Panc1 (cell line): ENCODE data around the gene LACTBL1. TPM values are rescaled to one million over a fixed set of nuclear protein-coding genes. Genes with fewer than 3 reads are reported as not detected.

Experiments used
- ATAC-seq: fragments of 200-7000 bp; cut with Tn5 transposase; 2 replicates; pipeline ENCODE4 v1.9.1; 2020; ENCODE audit warnings: mild to moderate bottlenecking, moderate library complexity
- BruUV-seq: library from RNA; stranded (reverse); fragments of 400-500 nt; replicated peaks from 2 replicates; lab custom pipeline; 2021; lab: Mats Ljungman, UMichigan
- CTCF ChIA-PET: fragments of 300-600 bp; sonication (Branson Sonifier 250); formaldehyde crosslinking; loops from one replicate; lab custom pipeline; 2022; ENCODE audit warnings: antibody characterized with exemption; lab: Charles Lee
- POLR2A ChIA-PET: fragments of 300-600 bp; sonication (Branson Sonifier 250); formaldehyde crosslinking; loops from one replicate; lab custom pipeline; 2022; ENCODE audit warnings: antibody characterized with exemption; lab: Charles Lee
- DNase-seq: peaks from one replicate; pipeline ENCODE4 v3.0.0-alpha.2; 2010; ENCODE audit warnings: low read depth, low spot score
- H3K27ac ChIP-seq: 2 replicates; pipeline ENCODE4 v1.5.1; 2011; ENCODE audit warnings: mild to moderate bottlenecking, low read length, inconsistent platforms
- H3K27me3 ChIP-seq: fragments of 200-500 bp; sonication (Bioruptor generic); 2 replicates; pipeline ENCODE4 v1.6.0; 2014; ENCODE audit warnings: low read length, inconsistent platforms; ENCODE audit not compliant: control insufficient read depth, insufficient read depth
- H3K36me3 ChIP-seq: fragments of 200-500 bp; sonication (Bioruptor generic); 2 replicates; pipeline ENCODE4 v1.5.1; 2014; ENCODE audit warnings: inconsistent platforms, mild to moderate bottlenecking, low read length, moderate library complexity; ENCODE audit not compliant: control insufficient read depth, insufficient read depth
- H3K4me1 ChIP-seq: 2 replicates; pipeline ENCODE4 v1.5.1; 2011; ENCODE audit warnings: inconsistent platforms, mild to moderate bottlenecking, low read length, moderate library complexity; ENCODE audit not compliant: control insufficient read depth, insufficient read depth
- H3K4me3 ChIP-seq, 2 experiments: 2 replicates each; pipeline ENCODE4 v1.5.1; 2011 to 2012; ENCODE audit warnings: low read depth in 2 of 2, low read length in 2 of 2, mild to moderate bottlenecking in 2 of 2, inconsistent platforms in 1 of 2, moderate library complexity in 1 of 2
- H3K9me3 ChIP-seq: fragments of 200-500 bp; sonication (Bioruptor generic); 2 replicates; pipeline ENCODE4 v1.5.1; 2014; ENCODE audit warnings: low read depth, mild to moderate bottlenecking, inconsistent platforms, low read length, moderate library complexity; ENCODE audit not compliant: control insufficient read depth, insufficient read depth
- CTCF ChIP-seq: fragments of 450-650 bp; IDR thresholded peaks from 2 replicates; pipeline ENCODE4 v1.5.1; 2017; ENCODE audit warnings: mild to moderate bottlenecking
- POLR2AphosphoS5 ChIP-seq: IDR thresholded peaks from 2 replicates; pipeline ENCODE4 v1.6.1; 2012; ENCODE audit warnings: mild to moderate bottlenecking, low read depth, low read length, moderate library complexity
- SIN3A ChIP-seq: IDR thresholded peaks from 2 replicates; pipeline ENCODE4 v1.6.1; 2012; ENCODE audit warnings: low read depth, mild to moderate bottlenecking, low read length, moderate library complexity, borderline replicate concordance; ENCODE audit not compliant: insufficient read depth
- TCF7L2 ChIP-seq: IDR thresholded peaks from 2 replicates; pipeline ENCODE4 v1.6.1; 2011; ENCODE audit warnings: mild to moderate bottlenecking, low read depth, low read length, inconsistent platforms
- in situ Hi-C: cut with HindIII; loops from 2 replicates; pipeline ENCODE4 v1.10.0; 2016; ENCODE audit warnings: low sequenced_read_pairs, low pct_unique_long_range_greater_than_20kb
- intact Hi-C: fragments of 100-400 bp; cut with micrococcal nuclease; formaldehyde crosslinking; loops from one replicate; pipeline ENCODE4 v1.10.0; 2022; ENCODE audit not compliant: unreplicated experiment
- total RNA-seq: library from RNA; stranded (reverse); gene quantifications from one replicate; pipeline ENCODE4 v1.2.1, GENCODE V29; 2021; ENCODE audit not compliant: unreplicated experiment
- TF ChIP-seq, protein P1 (sequence below), 2 experiments: IDR thresholded peaks; 2 replicates each; pipeline ENCODE4 v1.6.1; 2011 to 2012; ENCODE audit warnings: low read depth in 2 of 2, control low read depth in 1 of 2, low read length in 1 of 2, mild to moderate bottlenecking in 1 of 2, moderate library complexity in 1 of 2; ENCODE audit not compliant: insufficient read depth in 1 of 2

LACTBL1 gene
- total RNA-seq, 1 experiment from 2014 or later = not detected

DNA sequence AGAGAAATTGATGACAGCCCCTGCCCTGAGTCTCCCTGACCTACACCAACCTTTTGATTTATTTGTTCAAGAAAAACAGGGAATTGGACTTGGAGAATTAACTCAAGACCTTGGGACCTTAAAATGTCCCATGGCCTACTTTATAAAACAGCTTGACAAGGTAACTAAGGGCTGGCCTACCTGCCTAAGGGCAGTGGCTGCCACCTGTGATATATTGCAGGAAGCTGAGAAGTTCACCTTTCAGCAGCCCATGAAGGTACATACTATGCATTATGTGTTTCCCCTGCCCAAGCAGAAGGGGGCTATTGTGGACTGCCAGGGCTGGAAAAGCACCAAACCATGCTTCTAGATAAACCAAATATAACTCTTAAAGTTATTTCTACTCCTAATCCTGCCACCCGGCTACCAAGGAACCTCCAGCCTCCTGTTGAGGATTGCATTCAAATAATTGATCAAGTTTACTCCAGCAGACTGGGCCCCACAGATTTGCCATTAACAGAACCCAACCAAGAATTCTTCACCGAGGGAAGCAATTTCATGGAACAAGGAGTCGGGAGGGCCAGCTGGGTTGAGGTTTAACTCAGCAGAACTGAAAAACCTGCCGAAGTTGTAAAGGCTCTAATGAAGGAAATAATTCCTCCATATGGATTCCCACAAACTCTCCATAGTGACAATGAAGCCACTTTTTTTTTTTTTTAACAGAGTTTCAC is 28.2 kb downstream of the LACTBL1 start:
- H3K27ac ChIP-seq = no peak overlapping the region
- H3K36me3 ChIP-seq = no peaks in the 10 kb centered on the region
- H3K9me3 ChIP-seq = peaks cover 8% of the 10 kb centered on the region; the same call in 1 of the 2 replicates
- in situ Hi-C loops (no loop called here), intact Hi-C loops (no loop called here)
- H3K4me3 ChIP-seq = no peak overlapping the region
- BruUV-seq = no TSS peak
- no peak for DNase-seq
- no peaks in the 10 kb centered on the region for H3K4me1 ChIP-seq
- ChIA-PET POLR2A (no interaction called here), CTCF (no interaction called here)
- ATAC-seq = no peak
- TF ChIP-seq, protein P1, sequence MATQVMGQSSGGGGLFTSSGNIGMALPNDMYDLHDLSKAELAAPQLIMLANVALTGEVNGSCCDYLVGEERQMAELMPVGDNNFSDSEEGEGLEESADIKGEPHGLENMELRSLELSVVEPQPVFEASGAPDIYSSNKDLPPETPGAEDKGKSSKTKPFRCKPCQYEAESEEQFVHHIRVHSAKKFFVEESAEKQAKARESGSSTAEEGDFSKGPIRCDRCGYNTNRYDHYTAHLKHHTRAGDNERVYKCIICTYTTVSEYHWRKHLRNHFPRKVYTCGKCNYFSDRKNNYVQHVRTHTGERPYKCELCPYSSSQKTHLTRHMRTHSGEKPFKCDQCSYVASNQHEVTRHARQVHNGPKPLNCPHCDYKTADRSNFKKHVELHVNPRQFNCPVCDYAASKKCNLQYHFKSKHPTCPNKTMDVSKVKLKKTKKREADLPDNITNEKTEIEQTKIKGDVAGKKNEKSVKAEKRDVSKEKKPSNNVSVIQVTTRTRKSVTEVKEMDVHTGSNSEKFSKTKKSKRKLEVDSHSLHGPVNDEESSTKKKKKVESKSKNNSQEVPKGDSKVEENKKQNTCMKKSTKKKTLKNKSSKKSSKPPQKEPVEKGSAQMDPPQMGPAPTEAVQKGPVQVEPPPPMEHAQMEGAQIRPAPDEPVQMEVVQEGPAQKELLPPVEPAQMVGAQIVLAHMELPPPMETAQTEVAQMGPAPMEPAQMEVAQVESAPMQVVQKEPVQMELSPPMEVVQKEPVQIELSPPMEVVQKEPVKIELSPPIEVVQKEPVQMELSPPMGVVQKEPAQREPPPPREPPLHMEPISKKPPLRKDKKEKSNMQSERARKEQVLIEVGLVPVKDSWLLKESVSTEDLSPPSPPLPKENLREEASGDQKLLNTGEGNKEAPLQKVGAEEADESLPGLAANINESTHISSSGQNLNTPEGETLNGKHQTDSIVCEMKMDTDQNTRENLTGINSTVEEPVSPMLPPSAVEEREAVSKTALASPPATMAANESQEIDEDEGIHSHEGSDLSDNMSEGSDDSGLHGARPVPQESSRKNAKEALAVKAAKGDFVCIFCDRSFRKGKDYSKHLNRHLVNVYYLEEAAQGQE (IDR thresholded peaks at IDR 0.05; ENCODE audit: insufficient read depth in 1 of 2, low read depth in 2 of 2, low read length in 1 of 2) = no peak
- TF ChIP-seq TCF7L2 (no peak), CTCF (no peak), SIN3A (no peak), POLR2AphosphoS5 (no peak)
- H3K27me3 ChIP-seq = no peaks in the 10 kb centered on the region

DNA sequence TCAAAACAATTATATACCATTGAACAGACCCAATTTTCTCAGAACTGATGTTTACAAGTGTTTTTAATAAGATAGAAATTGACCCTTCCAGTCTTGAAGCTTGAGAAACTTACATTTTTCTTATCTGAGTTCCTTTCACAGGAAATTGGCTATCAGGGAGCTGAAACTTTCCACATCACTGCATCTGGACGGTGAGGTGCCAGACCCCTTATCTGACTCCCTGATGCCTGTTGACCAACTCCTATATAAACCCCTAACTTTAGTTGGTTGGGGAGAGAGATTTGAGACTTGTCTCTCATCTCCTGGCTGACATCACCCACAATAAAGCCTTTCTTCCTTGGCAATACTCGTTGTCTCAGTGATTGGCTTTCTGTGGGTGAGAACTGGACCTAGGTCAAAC is 31.4 kb downstream of the LACTBL1 start:
- in situ Hi-C loops = no loop called here
- intact Hi-C loops = no loop called here
- Histone ChIP-seq H3K27ac (no peak overlapping the region), H3K9me3 (peaks cover 8% of the 10 kb centered on the region; the same call in 1 of the 2 replicates), H3K27me3 (no peaks in the 10 kb centered on the region), H3K4me1 (no peaks in the 10 kb centered on the region), H3K4me3 (no peak overlapping the region), H3K36me3 (no peaks in the 10 kb centered on the region)
- ChIA-PET POLR2A (no interaction called here), CTCF (no interaction called here)
- ATAC-seq (no peak), DNase-seq (no peak)
- TF ChIP-seq TCF7L2 = no peak
- no peak for TF ChIP-seq SIN3A
- TF ChIP-seq POLR2AphosphoS5 = no peak
- TF ChIP-seq, protein P1 (IDR thresholded peaks at IDR 0.05; ENCODE audit: insufficient read depth in 1 of 2, low read depth in 2 of 2, low read length in 1 of 2) = no peak
- TF ChIP-seq CTCF = no peak
- BruUV-seq = no TSS peak
